ENCODE measurements around the gene YIPF6.
"Not testable (repeated sequence)": the region's sequence is repeated elsewhere in the genome, so short reads cannot be mapped to it uniquely, and the experiment has no call there.

Gene YIPF6

DNA sequence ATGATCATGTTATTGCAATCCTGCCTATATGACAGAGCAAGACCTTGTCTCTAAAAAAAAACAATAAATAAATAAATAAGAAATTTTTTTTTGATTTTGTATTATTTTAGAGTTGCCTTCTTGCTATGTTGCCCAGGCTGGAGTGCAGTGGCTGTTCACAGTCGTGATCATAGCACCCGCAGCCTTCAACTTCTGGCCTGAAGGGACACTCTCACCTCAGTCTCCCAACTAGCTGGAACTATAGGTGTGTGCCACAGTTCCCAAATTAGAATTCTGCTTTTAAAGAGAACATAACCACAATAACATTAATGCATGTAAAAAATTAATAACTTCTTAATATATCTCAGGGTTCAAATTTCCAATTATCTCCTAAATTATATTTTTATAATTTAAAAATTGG is 7.8 kb downstream of the YIPF6 start:
- no peak for DNase-seq (ENCODE audit: low read depth)

GRCh38 chrX:68508799-68509198 is 9.9 kb downstream of the YIPF6 start:
- DNase-seq (ENCODE audit: low read depth), result no peak

GRCh38 chrX:68511255-68511654 is 12.4 kb downstream of the YIPF6 start:
- DNase-seq (ENCODE audit: low read depth), result no peak

- not testable (repeated sequence) for DNase-seq (ENCODE audit: low read depth)
These were observed 25.8 kb downstream of the YIPF6 start for GRCh38 chrX:68524680-68525079.

DNA sequence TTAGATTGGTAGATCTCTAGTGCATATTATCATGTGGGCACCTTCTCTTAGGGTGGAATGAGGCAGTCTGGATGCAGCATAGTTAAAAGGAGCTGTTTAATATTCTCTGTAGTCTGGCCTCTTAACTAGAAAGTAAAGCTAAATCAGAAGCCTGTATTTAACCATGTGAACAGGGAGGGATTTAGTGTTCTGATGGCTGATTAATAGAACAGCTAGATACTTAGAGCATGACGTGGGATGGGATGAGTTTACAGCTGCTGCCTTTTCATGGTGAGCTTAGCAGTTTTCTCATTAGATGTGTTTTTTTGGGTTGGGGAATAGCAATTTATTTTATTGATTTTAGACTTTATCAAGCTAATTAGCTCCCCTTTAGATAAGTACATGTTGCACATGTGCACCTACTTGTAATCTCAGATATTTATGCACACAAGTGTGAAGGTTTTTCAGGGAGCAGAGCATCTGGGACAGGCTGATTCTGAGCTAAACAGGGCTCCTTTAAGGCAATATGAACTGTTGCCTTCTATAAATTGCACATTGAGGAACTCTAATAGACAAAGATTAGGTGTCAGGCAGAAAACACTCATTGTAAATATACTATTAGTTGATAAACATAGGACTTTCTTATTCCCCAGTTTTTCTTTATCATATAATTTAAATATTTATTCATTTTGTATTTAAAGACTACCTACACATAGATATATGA is 34.1 kb downstream of the YIPF6 start:
- no peak for DNase-seq (ENCODE audit: low read depth)

DNA sequence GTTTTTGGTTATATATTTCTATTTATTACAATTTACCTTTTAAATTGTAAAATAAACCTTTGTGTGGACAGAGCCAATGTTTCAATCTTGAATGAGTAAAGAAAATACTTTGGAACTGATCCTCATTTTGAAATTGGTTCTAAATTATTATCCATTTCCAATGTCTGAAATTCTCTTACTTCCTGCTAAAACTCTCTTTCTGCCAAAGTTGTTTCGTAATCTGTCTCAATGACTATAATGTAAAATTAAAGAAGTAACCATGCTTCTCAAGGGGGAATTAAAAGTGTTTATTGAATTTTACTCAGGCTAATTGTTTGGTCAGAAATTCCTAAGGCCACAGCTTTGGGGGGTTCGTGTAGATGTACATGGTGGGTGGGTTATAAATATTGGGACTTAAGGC is 34.8 kb downstream of the YIPF6 start:
- DNase-seq (ENCODE audit: low read depth), result no peak

DNA sequence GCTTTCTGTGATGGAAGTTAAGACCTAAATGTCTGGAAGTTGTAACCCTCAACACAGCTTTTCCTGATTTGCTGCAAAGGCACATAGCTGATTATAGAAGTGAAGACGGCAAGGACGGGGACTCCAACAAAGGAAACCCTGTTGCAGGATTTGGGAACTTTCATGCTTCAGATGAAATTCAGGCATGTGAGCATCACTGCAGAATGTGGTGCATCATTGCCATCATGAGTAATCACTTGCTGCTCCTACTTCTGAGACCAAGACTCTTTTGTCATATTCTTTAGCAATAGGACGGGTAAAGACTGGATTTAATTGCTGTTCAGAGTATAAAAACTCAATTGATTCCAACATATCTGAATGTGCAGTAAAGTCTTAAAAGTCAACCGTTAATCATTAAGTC is 35.8 kb downstream of the YIPF6 start:
- DNase-seq (ENCODE audit: low read depth), result no peak

GRCh38 chrX:68536429-68536828 is 37.6 kb downstream of the YIPF6 start:
- DNase-seq (ENCODE audit: low read depth), result no peak

GRCh38 chrX:68536884-68537283 is 38.0 kb downstream of the YIPF6 start:
- DNase-seq (ENCODE audit: low read depth), result no peak

GRCh38 chrX:68550193-68550592 is 51.3 kb downstream of the YIPF6 start:
- DNase-seq (ENCODE audit: low read depth), result no peak

DNA sequence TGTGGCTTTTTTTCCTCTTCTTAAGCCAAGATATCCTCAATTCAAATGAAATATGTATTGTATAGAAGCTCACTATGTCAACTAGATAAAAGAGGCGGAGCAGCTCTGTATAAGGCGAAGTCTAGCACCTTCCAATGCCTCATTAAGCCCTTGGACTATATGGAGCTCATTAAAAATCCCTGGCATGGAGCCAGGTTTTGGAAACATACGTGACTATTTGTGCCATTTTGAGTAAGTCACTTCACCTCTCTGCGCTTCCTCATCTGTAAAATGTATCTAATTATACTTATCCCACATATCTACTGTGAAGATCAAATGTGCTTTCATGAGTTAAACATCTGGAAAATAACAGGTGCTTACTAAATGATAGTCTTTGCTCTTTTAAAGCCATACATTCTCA is 57.2 kb downstream of the YIPF6 start:
- no peak for DNase-seq (ENCODE audit: low read depth)

DNA sequence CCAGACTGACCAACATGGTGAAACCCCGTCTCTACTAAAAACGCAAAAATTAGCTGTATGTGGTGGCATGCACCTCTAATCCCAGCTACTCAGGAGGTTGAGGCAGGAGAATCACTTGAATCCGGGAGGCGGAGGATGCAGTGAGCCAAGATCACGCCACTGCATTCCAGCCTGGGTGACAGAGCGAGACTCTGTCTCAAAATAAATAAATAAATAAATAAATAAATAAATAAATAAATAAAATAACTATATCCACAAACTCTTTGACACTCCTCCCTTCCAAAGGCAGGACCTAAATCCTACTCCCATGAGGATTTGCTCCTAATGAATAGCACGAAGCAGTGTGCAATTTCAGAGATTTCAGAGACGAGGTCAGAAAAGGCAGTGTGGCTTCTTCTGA is 58.3 kb downstream of the YIPF6 start:
- not testable (repeated sequence) for DNase-seq (ENCODE audit: low read depth)

GRCh38 chrX:68559905-68560304 is 61.1 kb downstream of the YIPF6 start:
- DNase-seq (ENCODE audit: low read depth), result not testable (repeated sequence)

DNA sequence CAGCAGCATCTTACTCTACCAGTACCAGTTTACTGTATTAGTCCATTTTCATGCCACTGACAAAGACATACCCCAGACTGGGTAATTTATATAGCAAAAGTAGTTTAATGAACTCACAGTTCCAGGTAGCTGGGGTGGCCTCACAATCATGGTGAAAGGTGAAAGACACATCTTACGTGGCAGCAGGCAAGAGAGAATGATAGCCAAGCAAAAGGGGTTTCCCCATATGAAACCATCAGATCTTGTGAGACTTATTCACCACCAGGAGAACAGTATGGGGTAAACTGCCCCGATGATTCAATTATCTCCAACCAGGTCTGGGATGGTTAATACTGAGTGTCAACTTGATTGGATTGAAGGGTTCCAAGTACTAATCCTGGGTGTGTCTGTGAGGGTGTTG is 69.3 kb downstream of the YIPF6 start:
- no peak for DNase-seq (ENCODE audit: low read depth)

GRCh38 chrX:68570598-68570997 is 71.7 kb downstream of the YIPF6 start:
- no peak for DNase-seq (ENCODE audit: low read depth)

DNA sequence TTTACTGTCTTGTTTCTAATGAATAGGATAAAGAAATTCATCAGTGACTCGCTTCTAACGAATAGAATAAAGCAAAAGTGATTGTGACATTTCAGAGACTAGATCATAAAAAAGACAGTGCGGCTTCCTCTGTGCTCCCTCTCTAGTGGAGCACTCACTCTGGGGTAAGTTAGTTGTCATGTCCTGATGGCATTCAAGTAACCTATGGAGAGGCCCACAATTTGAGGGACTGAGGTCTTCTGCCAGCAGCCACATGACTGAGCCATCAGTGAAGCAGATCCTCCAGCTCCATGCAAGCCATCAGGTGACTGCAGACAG is 72.4 kb downstream of the YIPF6 start:
- no peak for DNase-seq (ENCODE audit: low read depth)

DNA sequence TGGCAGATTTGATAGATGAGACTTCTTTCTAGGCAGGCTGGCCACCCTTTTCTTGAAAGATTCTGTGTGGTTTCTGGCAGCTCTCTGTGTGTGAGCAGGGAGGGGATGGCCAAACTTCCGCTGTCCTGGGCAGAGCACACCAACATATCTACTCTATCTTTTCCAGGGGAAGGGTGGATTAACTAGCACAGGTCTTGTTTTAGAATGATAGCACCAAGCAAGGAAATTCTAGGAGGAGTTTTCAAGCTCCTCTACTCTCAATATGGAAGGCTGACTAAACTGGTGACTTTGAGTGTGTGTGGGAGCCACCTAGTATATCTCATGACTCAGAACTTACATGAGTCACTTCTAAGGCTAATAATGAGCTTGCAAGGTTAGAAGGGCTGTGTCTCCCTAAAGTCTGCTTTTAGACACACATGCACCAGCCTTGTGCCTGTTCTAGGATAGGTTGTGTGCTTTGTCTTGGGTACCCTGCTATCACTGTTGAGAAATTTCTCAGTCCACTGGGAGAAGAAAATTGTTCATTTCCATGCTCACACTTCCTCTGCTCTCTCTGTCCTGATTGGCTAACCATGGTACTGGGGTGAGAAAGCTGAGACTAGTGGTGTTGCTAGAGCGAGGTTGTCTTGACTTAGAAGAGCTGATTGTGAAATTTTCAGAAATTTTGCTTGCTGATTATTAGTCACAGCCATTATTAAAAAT is 72.9 kb downstream of the YIPF6 start:
- no peak for DNase-seq (ENCODE audit: low read depth)

DNA sequence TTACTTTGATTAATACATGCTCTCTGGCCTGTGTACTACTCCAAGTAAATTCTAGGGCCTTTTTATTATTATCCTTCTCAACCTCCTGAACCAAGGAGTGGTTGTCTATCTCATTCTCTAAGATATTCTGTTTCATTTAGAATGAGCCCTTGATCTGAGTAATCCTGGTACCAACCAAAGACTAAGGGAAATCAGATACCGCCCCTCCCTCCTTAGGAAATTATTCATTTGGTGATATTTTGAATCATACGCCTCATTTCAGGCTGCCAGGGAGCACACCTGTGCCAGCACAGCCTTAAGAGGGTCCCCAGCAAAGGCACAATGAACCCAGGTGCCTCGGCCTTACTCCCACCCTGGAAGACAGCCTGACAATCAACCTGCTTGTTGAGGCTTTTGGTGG is 75.4 kb downstream of the YIPF6 start:
- DNase-seq (ENCODE audit: low read depth), result no peak

DNA sequence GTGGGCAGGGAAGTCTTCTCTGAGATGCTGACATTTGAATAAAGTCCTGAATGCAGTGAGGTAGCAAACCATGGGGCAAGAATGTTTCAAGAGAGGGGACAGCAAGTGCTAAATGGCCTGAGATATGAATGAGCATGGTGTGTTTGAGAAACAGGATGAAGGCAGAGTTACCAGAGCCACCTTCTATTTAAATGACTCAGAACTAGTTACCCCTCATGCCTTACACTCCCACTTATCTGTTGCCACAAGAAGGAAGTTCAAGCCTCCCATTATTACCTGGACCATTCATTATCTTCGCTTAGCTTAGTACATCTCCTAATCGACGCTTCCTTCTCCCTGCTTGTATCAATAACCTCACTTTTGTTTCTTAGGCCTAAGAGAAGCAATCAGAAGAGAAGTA is 81.0 kb downstream of the YIPF6 start:
- no peak for DNase-seq (ENCODE audit: low read depth)

GRCh38 chrX:68584221-68584620 is 85.4 kb downstream of the YIPF6 start:
- no peak for DNase-seq (ENCODE audit: low read depth)
